GM19438 (cell line): ENCODE measurements around the gene CORO2B.
"Not testable (repeated sequence)": the region's sequence is repeated elsewhere in the genome, so short reads cannot be mapped to it uniquely, and the experiment has no call there.

ENCODE experiments used
- ATAC-seq: cut with Tn5 transposase; IDR thresholded peaks from one replicate; pipeline ENCODE4 v1.9.1; 2021; ENCODE audit warnings: low read depth; ENCODE audit not compliant: unreplicated experiment

The CORO2B gene

DNA sequence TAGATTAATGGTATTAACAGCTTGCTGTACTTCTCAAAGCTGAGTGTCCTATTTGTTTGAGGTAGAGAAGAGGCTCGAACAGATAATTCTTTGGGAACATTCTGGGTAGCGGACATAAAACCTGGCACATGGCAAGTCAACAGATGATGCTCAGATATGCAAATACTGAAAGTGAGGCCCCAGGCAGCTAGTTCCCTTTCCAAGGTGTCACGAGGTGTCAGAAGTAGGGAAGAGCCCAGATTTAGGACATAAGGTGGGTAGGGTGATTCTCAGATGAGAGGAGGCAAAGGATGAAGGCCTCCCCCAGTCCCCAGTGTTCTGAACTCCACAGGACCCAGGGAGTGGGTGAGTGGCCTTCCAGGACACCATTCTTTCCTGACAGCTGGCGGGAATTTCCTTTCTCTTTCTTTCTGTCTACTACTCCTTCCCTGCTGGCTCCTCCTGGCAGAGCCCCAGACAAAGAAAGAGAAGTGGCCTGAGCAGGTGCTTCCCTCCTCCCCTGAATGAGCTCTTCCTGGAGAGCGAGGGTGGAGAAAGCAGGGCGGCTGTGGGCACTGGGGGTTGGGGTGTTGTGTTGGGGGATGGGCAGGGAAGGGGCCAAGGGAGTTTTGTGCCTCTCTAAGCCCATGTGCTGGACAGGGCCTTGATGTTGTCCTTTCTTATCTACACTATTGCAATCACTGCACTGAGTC, 87.5 kb downstream of the CORO2B start:
- no peak for ATAC-seq

- ATAC-seq, result no peak
Observed at GRCh38 chr15:68666812-68667450, 88.1 kb downstream of the CORO2B start.

GRCh38 chr15:68667800-68668625, 89.2 kb downstream of the CORO2B start:
- no peak for ATAC-seq

DNA sequence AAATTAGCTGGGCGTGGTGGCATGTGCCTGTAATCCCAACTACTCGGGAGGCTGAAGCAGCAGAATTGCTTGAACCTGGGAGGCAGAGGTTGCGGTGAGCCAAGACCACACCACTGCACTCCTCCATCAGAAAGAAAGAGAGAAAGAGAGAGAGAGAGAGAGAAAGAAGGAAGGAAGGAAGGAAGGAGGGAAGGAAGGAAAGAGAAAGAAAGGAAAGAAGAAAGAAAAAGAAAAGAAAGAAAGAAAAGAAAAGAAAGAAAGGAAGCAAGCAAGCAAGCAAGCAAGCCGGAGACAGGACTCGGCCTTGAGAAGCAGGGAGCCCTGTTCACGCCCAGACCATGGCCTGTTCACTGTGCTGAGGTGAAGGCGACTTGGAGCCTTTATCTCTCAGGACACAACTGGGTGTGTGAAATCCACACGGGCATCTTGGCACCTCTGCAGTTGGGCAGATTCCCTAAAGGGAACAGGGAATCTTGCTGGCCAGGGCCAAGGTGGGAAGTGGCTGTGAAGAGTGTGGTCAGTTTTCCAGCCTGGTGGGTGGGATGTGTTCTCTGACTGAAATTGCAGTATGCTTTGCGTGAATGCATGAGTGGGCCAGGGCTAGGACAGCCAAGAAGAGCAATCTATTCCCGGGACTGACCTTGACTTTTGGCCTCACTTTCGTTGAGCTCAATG, 90.3 kb downstream of the CORO2B start:
- ATAC-seq, result no peak

DNA sequence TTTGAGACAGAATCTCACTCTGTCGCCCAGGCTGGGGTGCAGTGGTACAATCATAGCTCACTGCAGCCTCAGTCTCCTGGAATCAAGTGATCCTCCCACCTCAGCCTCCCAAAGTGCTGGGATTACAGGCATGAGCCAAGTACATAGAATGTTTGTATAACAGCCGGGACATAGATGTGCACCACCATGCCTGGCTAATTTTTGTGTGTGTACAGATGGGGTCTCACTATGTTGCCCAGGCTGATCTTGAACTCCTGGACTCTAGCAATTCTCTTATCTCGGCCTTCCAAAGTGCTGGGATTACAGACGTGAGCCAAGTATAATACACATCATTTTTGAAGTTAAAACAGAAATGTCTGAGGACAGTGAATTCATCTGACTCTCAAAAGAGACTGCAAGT, 93.5 kb downstream of the CORO2B start:
- no peak for ATAC-seq

DNA sequence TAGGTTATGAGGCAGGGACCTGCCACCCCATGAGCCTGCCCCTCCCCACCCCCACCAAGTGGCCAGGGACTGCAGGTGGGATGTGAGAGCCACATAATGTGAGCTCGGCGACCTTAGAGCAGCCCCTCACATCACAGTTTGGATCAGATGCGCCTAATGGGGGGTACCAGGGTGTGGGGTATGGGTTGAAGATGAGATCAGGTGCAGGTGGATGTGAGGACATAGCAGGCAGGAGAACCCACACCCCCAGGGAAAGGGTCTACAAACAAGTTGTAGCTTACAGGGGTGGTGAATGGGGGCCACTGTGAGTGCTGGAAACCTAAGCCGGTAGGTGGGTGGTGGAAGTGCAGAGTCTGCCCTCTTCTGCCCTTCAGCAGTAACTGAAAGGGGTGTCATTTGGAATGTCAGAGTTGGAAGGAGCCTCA, 94.0 kb downstream of the CORO2B start:
- no peak for ATAC-seq

DNA sequence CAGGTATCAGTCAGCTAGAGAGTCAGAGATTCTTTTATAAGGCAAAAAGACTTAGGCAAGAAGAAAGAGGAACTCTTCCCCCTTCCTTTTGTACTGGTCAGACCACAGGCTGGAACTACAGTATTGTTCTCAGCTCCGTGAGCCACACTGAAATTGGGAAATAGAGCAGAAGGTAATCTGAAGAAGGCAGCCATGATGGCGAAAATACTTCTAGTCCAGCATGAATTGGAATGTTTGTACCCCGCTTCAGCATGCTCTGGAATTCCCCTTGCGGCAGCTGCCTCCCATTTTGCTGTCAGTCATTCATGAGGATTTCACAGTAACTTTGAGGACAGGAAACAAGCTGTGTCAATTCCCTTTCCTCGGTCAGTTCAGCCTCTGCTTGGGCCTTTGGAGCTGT, 96.2 kb downstream of the CORO2B start:
- no peak for ATAC-seq

- ATAC-seq, result no peak
Observed at GRCh38 chr15:68676011-68676605, 97.3 kb downstream of the CORO2B start.

GRCh38 chr15:68676926-68677325, 98.1 kb downstream of the CORO2B start:
- no peak for ATAC-seq

- ATAC-seq, result no peak
Observed at GRCh38 chr15:68677996-68678395, 99.2 kb downstream of the CORO2B start.

DNA sequence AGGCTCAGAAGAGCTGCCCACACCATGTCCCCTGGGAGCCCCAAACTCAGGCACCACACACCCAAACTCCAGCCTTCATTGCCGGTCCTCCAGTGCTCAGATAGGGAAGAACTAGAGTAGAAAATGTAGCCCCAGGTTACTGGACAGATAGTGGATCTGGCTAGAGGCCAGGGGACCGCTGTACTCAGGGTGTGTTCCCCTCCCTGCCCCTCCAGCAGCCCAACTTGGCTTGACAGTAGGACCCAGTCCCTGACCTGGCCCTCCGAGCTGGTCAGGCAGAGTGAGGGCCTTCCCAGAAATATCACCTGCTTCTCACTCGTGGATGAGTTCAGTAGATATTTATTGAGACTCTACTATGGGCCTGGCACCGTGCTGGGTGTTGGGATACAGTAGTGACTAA, 100.0 kb downstream of the CORO2B start:
- ATAC-seq, result no peak

DNA sequence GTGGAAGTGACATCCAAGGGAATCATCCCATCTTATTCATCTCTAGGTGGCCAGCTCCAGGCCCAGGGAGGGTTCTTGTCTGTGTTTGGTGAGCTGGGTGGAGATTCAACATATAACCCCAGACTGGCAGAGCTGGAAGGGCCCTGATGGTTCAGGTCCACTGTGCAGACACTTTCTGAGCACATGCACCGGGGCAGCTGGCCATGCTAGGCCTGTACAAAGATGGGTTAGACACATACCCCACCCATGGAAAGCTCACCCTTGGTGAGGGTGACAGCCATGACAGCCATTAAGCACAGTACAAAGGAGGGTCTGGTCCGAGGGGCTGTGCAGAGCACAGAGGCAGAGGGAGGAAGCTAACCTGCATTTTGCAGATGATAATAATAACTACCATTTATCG, 100.4 kb downstream of the CORO2B start:
- ATAC-seq, result no peak

GRCh38 chr15:68679961-68680371, 101.2 kb downstream of the CORO2B start:
- no peak for ATAC-seq

GRCh38 chr15:68680756-68681155, 102.0 kb downstream of the CORO2B start:
- ATAC-seq, result not testable (repeated sequence)

- no peak for ATAC-seq
Observed at GRCh38 chr15:68681836-68682235, 103.0 kb downstream of the CORO2B start.

GRCh38 chr15:68682330-68682729, 103.5 kb downstream of the CORO2B start:
- no peak for ATAC-seq

DNA sequence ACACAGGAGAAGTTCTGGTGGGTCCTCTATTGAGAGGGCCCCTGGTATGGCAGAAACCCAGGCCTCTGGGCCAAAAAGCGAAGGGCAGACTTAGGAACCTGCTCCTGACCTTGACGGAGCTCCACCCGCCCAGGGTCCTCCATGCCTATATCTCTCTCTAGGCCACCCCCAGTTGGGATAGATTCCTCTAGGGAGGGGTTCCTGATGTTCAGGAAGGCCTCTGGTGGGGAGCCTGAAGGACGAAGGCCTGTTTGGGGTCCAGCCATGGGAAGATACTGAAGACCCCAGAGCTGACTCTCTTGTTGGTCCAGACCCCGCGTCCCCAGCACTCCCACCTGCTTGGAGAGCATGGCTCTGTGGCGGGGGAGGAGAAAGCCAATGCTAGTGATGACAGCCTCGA, 104.2 kb downstream of the CORO2B start:
- ATAC-seq, result no peak

GRCh38 chr15:68683551-68683950, 104.8 kb downstream of the CORO2B start:
- ATAC-seq, result no peak

DNA sequence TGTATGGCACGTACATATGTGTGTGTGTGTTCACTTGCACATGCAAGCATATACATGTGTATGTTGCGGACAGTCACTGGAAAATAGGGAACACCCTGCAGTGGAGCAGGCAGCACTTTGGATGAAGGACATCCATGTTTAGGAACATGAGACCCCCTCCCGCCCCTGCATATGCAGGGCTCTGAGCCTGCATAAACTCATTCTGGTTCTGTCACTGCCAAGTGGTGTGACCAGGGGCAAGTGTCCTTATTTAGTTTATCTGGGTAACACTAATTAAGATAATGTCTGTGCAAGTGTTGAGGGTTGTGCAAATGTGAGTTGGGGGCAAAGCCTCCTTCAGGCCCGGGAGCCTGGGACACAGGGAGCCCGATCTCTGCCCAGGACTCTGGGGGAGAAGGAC, 105.7 kb downstream of the CORO2B start:
- ATAC-seq, result no peak

DNA sequence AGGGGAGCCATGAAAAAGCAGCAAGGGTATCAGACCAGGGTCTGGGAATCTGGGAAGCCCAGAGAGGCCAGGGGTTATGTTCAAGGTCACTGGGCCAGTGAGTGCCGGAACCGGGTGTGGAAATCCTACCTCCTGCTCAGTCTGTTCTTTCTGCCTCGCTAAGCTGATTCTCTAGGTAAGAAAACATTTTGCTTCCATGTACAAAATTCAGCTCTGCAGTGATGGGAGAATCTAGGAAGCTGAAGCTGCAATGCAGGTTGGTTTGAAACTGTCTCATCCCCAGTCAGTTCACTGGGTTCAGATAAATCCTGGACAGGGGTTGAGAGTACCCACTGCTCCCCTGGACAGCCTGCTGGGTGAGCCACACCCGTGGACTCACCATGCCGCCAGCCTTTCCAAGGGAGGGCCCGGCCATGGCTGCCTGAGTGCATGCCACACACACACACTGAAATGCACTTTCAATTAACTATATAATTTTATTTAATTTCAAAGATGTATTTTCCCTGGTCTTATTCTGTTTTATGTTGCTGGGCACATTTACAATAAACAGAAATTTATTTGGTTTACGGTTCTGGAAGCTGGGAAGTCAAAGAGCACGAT, 108.4 kb downstream of the CORO2B start:
- no peak for ATAC-seq
